Stimulated activated CD8-positive, alpha-beta memory T cell treated with anti-CD3 and anti-CD28 coated beads, Interleukin-15, amount 100 ng/mL, for 24 hours (primary cell): ENCODE data around the gene PKIB.
"Not testable (repeated sequence)": the region's sequence is repeated elsewhere in the genome, so short reads cannot be mapped to it uniquely, and the experiment has no call there.

Experiments
- DNase-seq: peaks from one replicate; pipeline ENCODE4 v3.0.0-alpha.2; 2020; ENCODE audit warnings: low read depth

The PKIB gene

DNA sequence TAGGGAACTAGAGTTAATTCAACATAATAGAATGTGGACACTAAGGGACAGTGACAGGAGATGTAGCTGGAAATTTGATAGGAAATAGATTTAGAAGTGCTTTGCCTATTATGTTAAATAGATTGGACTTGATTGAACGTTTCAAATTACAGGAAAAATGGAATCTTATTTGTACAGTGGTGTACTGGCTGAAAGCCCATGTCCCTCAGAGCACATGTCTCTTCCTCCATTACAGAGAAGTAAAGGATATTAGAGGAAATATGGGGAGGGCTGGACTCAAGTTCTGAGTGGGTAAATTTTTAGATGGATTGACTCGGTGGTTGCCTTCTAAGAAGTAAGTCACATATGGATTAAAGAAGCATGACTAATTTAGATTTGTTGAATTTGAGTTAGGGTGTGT is 11.4 kb downstream of the PKIB start:
- DNase-seq, result no peak

DNA sequence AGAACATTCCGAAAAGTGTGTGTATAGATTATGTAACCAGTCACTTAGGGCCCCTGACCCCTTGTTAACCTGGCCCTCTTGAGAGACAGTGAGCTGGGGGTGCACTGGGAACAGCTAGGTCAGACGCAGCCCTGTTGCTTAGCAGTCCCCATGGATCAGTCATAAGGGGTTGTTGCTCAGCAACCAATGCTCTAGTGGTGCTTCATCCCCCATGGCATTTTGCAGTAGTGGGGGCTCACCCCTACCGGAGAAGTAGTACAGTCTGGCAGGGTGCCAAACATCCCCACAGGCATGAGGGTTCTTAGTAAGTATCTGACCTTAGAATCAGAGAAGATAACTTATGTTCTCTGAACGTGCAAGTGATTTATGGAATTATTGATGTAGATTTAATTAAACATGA is 12.3 kb downstream of the PKIB start:
- no peak for DNase-seq

DNA sequence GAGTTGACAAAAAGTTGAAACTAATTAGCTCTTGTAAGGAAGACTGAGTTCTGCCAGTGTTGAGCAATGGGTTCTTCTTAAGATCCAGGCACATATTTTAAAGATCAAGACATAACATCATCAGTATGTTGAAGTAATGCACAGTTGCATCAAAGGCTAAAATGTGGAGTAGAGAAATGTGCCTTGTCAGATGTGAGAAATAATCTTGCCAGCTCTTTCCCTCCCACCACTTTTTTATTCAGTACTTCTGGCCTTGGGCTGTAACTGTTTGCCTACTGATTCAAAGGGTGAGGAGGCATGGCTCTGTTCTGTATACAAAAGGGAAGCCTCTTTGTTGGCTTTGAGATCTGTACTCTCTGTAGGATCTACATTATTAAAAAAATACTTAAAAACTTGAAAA is 13.1 kb downstream of the PKIB start:
- no peak for DNase-seq

DNA sequence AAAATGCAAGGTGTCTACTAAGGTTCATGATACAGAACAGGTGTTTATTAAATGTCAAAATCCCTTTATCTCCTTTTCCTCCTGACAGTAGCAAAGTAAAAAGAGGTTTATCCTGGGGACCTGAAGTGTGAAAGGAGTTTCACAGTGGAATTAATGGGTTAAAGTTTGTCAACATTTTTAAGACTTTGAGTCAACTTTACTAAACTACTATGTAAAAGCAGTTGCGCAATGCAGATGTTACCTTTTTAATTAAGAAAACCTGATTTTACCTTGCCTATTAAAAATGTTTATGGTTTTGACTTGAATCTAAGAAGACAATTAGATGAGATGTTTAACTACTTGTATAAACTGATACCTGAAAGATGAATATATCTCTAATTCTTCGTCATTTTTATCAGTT is 14.6 kb downstream of the PKIB start:
- DNase-seq, result no peak

DNA sequence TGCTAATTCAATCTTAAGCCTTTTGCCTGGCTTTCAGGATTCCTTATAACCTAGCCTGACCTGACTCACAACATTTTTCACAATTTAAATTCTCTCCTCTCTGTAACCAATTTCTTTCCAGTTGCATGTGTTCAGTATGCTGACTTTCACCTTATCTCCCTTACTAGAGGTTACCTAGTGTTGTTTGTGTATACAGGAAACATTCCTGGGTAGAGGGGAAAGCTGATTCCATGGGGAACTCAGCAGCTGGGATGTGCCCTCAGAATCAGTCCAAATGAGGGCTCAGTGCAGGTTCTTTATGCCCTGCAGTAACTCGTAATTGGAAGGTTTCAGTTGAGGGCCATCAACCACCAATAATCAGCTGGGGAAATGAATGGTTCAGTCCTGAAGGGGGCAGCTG is 18.5 kb downstream of the PKIB start:
- no peak for DNase-seq

DNA sequence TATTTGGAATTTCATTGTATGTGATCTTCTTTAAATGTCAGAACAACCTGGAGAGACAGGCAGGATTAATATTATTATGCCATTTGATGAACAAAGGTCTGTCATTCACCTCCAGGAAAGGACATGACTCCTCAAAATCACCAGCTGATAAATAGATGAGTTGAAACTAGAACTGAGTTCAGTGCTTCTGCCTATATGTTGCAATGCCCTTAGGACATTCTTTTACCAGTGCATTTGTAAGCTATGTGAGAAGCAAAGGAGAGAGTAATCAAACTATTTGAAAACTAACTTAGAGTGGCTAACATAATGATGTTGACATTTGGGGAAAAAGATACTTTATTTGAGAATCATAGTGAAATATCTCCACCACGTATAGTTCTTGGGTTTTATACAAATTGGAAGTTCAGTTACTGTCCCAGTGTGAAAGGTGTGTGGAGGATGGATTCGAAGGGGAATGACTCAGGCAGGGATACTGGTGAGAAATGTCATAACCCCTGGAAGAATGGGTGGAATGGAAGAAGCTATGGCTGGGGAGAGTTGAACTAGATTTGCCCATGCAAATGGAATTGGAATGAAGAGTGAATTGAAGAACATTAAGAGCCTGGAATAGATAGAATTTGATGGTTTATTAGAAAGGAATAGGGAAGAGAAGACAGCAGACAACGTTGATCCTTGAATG is 21.5 kb downstream of the PKIB start:
- DNase-seq, result no peak

DNA sequence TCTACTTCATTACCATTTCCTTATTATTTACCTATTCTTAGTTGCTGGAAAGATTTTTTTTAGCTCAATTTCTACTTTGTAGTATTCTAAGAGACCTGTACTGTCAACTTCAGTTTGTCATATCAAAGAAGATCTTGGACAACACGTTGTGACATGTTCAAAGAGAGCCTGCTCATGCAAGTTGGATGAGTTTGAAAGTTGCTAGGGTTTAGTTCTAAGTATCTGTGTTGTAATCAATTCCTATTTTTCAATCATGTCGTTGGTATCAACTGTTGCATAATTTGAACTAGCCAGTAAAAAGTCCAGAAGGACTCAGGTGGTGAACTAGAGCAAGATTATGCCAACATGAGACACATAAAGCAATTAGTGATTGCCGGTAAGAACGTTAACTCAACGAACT is 30.2 kb downstream of the PKIB start:
- no peak for DNase-seq

DNA sequence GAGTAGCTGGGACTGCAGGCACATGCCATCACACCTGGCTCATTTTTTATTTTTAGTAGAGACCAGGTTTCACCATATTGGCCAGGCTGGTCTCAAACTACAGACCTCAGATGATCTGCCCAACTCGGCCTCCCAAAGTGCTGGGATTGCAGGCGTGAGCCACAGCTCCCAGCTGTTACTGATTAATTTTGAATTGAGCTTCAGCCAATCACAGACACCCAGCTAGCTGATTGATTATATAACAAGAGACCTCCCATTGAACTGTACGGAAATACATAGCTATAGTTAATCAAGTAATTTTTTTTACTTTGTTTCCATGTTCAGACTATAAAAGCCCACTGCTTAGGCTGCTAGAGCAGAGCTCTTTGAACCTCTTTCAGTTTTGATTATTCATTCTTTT is 31.6 kb downstream of the PKIB start:
- no peak for DNase-seq

DNA sequence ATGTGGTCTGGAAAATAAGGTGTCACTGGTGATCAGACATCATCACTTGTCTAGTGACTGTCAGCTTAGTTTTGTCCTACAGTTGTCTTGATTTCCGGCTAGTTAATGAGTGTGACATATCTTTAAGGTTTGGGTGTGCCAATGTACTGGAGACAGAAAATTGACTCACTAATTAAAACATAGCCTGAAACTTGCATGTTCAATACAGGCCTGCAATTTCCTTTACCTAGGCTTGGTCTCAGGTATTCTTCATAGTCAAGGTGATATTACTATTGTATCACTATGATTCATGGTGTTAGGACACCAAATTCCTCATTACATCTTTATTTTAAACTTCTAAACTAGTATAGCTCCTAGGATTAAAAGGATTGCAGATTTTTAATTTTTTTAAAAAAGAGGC is 32.4 kb downstream of the PKIB start:
- not testable (repeated sequence) for DNase-seq

DNA sequence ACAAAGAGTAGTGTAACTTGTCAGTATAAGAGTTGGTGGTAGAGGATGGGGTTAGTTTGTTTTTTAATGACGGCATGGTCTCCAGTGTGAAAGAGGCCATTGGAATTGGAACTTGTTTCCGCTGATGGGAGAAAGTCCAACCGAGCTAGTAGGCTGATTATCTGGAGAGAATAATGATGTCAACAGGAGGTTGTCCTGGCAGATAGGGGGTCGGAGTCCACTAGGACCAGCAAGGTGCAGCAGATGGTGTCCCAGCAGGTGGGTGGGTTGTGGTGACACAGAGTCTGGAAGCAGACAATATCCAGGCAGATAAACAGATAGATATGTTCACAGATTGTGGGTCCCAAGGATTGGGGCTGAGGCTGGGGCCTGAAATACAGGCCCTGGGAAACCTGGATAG is 35.1 kb downstream of the PKIB start:
- DNase-seq, result no peak

DNA sequence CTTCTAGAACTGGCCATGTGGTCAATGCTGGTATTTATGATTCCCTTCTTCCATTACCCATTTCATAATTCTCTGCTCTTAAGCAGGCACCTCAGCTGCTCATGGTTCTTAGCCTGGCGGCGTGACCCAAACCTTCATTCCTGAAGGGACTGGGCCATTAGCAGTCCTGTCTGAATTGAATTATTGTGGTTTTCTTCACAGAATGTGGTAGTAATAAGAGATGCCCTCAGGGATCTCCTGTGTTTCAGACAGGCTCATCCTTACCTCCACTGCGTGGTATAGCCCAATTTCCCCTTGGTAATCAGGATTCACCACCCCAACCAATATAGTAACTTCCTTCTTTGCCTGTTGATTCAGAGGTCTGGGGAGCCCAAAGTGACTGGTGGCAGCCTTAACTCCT is 37.6 kb downstream of the PKIB start:
- no peak for DNase-seq

DNA sequence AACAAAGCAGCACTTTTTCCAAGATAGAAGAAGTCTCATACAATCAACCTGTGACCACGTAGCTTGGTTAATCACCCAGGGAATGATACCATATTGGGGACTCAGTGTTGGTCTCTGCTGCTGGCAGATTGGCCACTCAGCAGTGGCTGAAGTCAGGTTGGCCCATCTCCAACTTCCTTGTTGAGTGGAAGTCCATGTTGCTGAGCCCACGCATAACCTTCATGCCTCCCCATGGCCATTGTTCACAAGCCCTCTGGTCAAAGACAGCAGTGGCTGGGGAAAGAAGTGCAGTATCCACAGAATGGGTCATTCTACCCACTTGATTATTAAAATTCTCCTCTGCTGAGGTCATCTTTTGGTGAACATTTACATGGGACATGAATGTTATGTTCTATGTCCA is 38.5 kb downstream of the PKIB start:
- DNase-seq, result no peak

DNA sequence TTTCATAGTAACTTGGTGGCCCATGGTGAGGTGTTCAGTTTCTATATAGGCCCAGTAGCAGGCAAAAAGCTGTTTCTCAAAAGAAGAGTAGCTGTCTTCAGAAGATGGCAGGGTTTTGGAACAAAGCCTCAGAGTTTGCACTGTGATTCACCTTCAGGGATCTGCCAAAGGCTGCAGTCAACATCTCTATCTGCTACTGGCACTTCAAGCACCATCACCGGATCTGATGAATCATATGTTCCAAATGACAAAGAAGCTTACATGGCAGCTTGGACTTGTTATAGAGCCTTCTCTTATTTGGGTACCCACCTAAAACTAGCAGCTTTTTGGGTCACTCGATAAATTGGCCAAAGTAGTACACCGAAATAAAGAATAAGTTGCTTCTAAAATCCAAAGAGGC is 39.5 kb downstream of the PKIB start:
- DNase-seq, result no peak

DNA sequence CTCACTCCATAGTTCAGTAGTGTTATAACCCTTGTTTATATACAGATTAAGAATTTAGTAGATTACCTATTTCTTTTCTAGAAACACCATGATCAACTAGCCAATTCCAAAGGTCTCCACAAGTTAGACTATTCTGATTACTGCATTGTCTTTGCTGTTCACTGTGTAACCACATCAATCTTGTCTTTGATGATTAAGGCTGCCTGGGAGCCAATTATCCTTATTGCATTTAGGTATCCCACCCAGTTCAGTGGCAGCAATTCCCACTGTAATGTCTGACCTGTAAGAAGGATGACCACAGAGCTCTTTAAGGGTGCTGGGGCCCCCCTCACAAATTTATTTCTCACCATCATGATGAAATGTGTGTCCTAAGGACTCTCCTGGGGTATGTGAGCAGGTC is 40.2 kb downstream of the PKIB start:
- no peak for DNase-seq

DNA sequence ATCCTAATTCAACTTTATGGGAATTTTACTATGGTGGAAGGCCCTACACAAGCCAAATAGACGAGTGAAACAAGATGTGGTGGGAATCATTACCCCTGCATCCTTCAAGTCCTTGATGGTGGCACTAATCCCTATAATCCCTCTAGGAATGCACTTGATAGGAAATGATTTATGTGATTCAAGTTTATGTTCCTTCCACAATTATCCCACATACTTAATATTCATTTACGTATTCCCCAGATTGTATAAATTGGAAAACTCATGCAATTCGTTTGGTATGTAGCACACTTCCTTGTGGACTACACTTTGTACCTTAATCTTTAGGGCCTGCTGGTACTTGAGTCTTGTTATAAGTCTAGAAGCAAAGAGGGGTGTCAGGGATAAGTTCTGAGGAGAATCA is 40.8 kb downstream of the PKIB start:
- no peak for DNase-seq

DNA sequence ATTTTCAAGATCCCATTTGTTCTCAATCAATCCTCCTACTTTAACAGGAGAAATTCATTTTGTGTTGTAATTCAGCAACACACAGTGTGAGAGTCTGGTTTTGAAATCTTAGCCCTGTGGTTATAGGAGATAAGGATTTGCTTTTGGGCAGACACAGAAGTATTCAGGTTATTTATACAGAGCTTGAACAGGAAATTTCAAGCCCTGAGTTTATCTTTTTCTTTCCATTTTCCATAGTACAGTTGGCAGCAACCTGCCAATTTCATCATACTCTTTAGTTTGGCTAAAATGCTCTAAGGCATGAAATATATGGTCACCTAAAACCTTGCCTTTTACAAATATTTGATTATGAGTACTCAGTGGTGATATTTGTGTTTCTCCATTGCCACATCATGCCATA is 41.4 kb downstream of the PKIB start:
- DNase-seq, result no peak

DNA sequence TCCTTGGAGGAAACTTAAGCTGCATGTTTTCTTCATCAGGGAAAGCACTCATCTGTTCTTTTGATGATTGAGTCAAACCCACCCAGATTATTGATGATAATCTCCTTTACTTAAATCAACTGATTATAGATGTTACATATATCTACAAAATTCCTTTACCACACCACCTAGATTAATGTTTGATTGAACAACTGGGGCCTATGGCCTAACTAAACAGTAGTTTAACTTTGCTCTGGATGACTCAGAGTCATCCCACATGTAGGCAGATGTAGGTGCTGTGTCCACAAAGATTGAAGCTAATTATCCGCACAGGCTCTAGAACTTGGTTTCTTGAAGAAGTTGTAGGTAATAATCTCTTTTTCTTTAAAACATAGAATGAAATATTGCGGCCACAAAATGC is 42.2 kb downstream of the PKIB start:
- no peak for DNase-seq

DNA sequence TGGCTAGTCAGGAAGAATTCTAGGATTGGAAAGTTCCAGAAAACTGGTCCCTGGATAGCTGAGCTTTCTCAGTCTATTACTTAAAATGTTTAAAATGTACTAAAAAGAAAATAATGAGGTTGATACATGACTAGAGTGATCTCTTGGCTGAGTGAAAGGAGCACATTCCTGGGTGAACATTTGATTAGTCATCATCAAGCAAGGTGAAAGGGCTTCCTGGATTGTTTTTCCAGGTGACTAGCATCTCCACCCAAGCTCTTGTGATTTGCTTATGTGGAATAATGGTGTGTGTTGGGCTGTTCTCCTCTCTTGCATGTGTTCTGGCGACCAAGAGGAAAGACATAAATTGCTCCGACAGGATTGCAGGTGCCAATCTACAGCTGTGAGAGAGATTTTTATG is 42.9 kb downstream of the PKIB start:
- DNase-seq, result no peak

DNA sequence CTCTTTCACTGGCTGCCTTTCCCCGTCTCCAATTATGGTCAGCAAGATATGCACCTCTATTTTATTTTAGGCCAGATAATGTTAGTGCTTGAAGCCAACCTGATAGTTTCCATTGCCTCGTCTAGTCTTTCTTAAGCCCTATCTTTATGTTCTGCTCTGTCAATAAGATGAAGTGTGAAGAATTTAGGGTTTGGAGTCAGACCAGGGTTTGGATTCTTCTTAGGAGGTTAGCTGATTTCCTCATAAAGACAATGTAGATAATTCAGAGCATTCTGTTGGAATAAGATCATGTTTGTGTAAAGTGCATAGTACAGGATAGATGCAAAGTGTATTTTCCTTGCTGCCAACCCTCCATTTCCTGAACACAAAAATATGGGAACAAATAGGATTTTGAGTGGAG is 43.8 kb downstream of the PKIB start:
- DNase-seq, result no peak

DNA sequence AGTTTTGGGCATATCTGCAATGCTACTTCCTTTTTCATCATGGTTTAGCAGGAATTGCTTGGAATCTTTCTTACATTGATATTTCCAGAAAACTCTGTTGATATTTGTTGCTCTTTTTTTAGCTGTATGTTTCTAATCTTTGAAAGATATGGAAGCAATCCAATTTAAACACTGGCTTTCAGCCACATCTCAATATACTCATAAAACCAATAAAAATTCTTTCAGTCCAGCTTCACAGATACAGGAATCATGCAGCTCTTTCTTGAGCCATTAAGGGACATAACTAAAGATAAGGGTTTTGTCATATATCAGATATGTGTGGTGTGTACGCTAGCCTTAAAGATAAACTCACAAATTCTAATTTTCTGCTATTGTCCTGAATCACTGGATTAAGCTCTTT is 47.4 kb downstream of the PKIB start:
- no peak for DNase-seq

DNA sequence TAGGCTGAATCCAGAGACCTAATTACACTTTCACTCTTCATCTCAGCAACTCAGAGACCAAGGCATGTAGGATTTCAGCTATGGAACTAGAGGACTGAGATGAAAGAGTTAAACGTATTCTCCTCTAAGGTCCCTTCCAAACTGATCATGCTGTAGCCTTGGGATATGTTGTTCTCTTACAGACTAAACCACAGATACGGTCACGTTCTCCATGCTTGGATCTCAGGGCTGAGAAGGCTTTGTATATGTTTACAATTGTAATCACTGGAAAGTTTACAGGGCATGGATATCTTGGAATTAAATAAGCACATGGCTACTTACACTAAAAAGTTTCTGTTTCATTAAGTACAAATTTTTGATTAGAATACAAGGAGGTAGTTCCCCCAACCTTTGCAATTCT is 50.1 kb downstream of the PKIB start:
- DNase-seq, result no peak

DNA sequence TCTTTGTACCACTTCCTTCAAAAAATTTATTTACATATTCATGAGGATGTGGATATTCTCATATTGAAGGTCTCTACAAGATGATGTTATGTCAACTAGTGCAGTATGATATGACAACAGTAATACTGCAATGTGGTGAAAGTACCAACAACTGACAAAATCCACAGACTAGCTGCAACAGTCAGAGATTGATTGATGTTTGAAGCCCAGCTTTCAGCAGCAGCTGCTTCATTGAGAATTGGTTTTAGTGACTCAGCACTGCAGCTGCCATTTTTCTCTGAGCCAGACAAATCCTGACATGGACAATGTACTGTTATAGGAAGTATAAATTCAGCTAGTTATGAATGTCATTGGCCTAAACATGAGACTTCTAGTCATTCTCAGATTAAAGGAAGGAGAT is 53.8 kb downstream of the PKIB start:
- DNase-seq, result no peak

DNA sequence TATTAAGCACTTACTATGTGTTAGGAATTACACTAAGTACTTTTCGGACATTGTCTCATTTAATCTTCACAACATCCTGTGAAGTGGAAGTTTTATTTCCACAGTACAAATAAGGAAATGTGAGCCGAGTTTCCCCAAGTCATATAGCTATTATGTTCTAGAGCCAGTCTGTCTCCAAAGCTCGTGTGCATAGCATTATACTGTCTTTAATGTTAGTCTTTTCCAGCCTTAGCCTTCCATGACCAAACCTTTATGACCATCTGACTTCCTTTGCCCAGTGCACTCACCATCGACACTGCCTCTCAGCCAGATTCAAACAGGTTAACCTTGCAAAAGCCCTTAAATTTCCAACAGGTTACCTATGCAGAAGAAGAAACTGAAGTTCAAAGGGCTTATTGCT is 55.7 kb downstream of the PKIB start:
- DNase-seq, result no peak

DNA sequence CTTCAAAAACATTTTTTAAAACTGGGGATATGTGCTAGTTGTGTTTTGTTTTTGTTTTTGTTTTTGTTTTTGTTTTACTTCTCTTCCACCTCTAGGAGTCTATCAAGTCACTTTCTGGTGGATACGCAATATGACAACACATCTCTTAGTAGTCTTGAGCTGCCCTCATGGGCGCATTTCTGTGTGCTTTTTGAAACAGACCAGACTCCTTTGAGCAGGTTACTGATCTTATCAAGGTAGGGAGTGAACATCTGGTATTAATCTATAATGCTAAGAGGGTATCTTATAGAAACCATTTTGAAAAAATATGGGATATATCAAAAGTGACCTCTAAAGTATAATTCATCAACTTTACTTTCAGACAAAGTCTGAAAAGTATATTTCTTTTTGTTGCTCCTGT is 56.2 kb downstream of the PKIB start:
- DNase-seq, result no peak

DNA sequence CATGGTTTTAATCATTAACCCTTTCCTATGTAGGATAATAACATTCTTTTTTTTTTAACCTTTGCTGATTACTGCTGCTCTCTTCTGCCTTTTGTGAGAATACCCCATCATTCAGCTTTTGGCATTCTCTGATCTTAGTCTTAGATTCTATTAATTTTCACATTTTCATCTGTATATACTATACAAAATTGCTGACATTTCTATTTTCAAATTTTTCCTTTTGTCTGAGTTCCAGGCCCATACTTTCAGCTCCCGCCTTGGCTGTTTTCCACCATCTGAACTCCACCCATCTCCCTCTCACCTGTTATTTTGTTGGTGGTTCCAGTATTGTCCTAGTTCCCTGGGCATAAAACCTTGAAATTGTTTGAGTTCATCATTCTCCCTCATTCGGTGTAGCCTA is 59.2 kb downstream of the PKIB start:
- no peak for DNase-seq
